IPS-15b (cell line): ENCODE results near the gene AUTS2.

ENCODE experiments used
- H3K27me3 ChIP-seq: one replicate; pipeline ENCODE4 v1.6.1; 2013; ENCODE audit warnings: low read length; ENCODE audit not compliant: control insufficient read depth, insufficient read depth
- H3K36me3 ChIP-seq: one replicate; pipeline ENCODE4 v1.6.1; 2013; ENCODE audit warnings: low read length; ENCODE audit not compliant: control insufficient read depth, insufficient read depth
- H3K4me1 ChIP-seq: one replicate; pipeline ENCODE4 v1.6.1; 2013; ENCODE audit warnings: mild to moderate bottlenecking, low read length; ENCODE audit not compliant: control insufficient read depth, insufficient read depth
- H3K4me3 ChIP-seq: one replicate; pipeline ENCODE4 v1.5.1; 2013; ENCODE audit warnings: low read depth, low read length
- H3K9ac ChIP-seq: one replicate; pipeline ENCODE4 v1.6.1; 2013; ENCODE audit warnings: low read depth, mild to moderate bottlenecking, low read length
- H3K9me3 ChIP-seq: one replicate; pipeline ENCODE4 v1.6.1; 2013; ENCODE audit warnings: mild to moderate bottlenecking, low read length; ENCODE audit not compliant: control insufficient read depth, insufficient read depth

The AUTS2 gene

GRCh38 chr7:70763961-70764691 is 1165.9 kb downstream of the AUTS2 start:
- peaks cover 28% of the 10 kb centered on the region for H3K36me3 ChIP-seq
- no peak overlapping the region for H3K9ac ChIP-seq
- peaks cover 6% of the 10 kb centered on the region for H3K4me1 ChIP-seq
- H3K9me3 ChIP-seq = no peaks in the 10 kb centered on the region
- no peaks in the 10 kb centered on the region for H3K27me3 ChIP-seq
- H3K4me3 ChIP-seq = no peak overlapping the region

DNA sequence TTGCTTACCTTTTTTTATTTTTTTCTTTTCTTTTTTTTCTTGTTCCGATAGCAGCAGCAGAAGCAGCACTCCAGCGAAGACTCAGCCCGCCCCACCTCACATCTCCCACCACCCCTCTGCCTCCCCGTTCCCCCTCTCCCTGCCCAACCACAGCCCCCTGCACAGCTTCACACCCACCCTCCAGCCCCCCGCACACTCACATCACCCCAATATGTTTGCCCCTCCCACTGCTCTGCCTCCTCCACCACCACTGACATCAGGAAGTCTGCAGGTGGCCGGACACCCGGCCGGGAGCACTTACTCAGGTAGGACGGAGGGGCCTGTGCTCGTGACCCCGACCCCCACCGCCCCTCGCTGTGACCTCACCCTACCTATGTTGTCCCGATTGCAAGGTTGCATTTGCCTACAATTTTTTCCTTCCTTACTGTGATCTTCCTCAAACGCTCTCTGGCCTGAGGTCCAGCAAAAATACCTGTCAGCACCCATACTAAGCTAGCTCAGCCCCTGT is 1166.5 kb downstream of the AUTS2 start:
- H3K9ac ChIP-seq = no peak overlapping the region
- H3K4me1 ChIP-seq = peaks cover 6% of the 10 kb centered on the region
- no peaks in the 10 kb centered on the region for H3K9me3 ChIP-seq
- H3K27me3 ChIP-seq = no peaks in the 10 kb centered on the region
- peaks cover 28% of the 10 kb centered on the region for H3K36me3 ChIP-seq
- H3K4me3 ChIP-seq = no peak overlapping the region

GRCh38 chr7:70765651-70766050 is 1167.4 kb downstream of the AUTS2 start:
- Histone ChIP-seq H3K9ac (no peak overlapping the region), H3K36me3 (peaks cover 28% of the 10 kb centered on the region), H3K27me3 (no peaks in the 10 kb centered on the region), H3K4me3 (no peak overlapping the region), H3K4me1 (peaks cover 3% of the 10 kb centered on the region), H3K9me3 (no peaks in the 10 kb centered on the region)

DNA sequence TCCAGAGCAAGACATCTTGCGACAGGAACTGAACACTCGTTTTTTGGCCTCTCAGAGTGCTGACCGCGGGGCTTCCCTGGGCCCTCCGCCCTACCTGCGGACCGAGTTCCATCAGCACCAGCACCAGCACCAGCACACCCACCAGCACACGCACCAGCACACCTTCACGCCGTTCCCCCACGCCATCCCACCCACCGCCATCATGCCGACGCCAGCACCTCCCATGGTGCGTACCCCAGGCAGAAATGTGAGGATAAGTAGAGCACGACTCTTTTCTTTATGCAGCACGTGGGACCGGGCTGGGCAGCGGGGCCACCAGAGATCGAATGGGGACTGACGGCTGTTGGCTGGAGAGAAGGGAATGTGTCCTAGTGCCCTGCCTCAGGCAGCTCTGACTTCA is 1167.8 kb downstream of the AUTS2 start:
- Histone ChIP-seq H3K27me3 (no peaks in the 10 kb centered on the region), H3K4me3 (no peak overlapping the region), H3K4me1 (peaks cover 3% of the 10 kb centered on the region), H3K9ac (no peak overlapping the region), H3K36me3 (peaks cover 28% of the 10 kb centered on the region), H3K9me3 (no peaks in the 10 kb centered on the region)

DNA sequence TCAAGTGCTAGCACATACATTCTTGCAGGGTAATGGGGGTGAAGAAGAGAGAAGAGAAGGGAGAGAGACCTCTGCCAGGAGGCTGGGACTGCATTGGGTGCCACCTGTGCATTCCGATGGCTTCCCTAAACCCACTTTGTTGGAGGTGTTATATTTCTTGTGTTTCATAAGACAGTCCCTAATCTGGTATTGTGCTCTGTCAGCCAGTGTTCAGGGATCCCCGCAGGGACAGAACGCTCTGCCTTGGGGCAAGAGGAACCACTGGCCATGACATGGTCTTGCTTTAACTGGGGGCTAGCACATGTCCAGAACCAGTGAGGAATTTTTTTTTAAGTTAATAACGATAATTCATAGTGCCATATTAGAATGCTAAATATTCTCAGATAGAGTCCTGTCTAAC is 1168.4 kb downstream of the AUTS2 start:
- H3K4me1 ChIP-seq = peaks cover 6% of the 10 kb centered on the region
- no peak overlapping the region for H3K4me3 ChIP-seq
- peaks cover 28% of the 10 kb centered on the region for H3K36me3 ChIP-seq
- H3K9ac ChIP-seq = no peak overlapping the region
- no peaks in the 10 kb centered on the region for H3K27me3 ChIP-seq
- no peaks in the 10 kb centered on the region for H3K9me3 ChIP-seq

DNA sequence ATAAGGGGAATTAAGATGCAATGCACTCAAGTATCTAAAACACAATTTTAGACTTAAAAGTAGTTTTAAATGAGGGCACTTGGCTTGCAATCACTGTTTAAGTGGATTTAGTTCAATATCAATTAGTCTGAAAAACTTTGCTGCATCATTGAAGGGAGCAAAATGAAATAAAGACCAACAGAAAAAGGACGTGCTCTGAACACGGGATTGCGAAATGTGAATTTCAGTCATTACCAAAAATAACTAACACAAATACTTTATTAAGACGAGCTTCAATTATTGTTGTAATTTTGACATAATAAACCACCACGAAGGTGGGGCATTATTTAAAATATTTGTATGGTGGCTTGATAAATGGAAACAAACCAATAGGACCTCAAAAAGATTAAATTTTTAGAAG is 1171.9 kb downstream of the AUTS2 start:
- no peaks in the 10 kb centered on the region for H3K27me3 ChIP-seq

DNA sequence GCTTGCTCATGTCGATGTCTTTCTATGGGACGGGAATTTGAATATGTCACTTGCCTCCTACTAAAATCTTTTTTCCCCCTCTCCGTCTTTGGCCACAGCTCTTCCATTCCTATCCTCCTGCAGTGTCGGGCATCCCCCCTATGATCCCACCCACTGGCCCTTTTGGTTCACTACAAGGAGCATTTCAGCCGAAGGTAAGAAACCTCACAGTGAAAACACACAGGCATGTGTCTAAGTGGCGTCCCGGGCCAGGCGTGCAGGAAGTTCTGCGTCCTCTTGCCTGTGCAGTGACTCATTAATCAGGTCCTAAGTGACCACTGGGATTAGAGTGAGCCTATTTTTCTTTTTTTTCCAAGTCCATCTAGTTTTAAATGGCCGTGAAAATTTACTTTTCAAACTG is 1173.2 kb downstream of the AUTS2 start:
- peaks cover 23% of the 10 kb centered on the region for H3K36me3 ChIP-seq
- peaks cover 14% of the 10 kb centered on the region for H3K4me1 ChIP-seq
- H3K4me3 ChIP-seq = no peak overlapping the region
- H3K9me3 ChIP-seq = no peaks in the 10 kb centered on the region
- no peak overlapping the region for H3K9ac ChIP-seq
- H3K27me3 ChIP-seq = no peaks in the 10 kb centered on the region

More for the DNA sequence above, 1171.9 kb downstream of the AUTS2 start:
- Histone ChIP-seq H3K36me3 (peaks cover 29% of the 10 kb centered on the region), H3K9ac (no peak overlapping the region), H3K4me3 (no peak overlapping the region), H3K4me1 (peaks cover 14% of the 10 kb centered on the region), H3K9me3 (no peaks in the 10 kb centered on the region)

- Histone ChIP-seq H3K27me3 (no peaks in the 10 kb centered on the region), H3K36me3 (peaks cover 34% of the 10 kb centered on the region), H3K9ac (no peak overlapping the region), H3K4me3 (no peak overlapping the region), H3K4me1 (peaks cover 12% of the 10 kb centered on the region), H3K9me3 (no peaks in the 10 kb centered on the region)
These were observed 1174.6 kb downstream of the AUTS2 start for GRCh38 chr7:70772891-70773290.

DNA sequence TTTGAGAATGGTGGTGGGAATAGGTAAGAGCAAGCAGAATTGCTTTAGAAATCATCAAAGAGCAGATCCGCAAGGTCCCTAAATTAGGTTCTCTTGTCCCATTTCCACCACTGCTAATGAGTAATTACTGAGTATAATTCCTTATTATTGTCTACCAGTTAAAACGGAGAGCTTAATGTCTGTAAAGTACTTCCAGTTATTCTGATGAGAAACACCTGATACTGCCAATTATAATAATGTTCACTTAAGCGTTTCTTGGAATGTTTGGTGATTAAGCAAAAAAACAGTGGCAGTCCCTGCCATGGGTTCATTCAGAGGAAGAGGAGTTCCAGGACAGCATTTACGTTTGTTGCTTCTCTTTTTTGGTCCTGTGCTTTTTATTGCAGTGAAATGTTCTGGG is 1175.1 kb downstream of the AUTS2 start:
- peaks cover 33% of the 10 kb centered on the region for H3K36me3 ChIP-seq
- no peak overlapping the region for H3K4me3 ChIP-seq
- peaks cover 11% of the 10 kb centered on the region for H3K4me1 ChIP-seq
- no peaks in the 10 kb centered on the region for H3K9me3 ChIP-seq
- no peak overlapping the region for H3K9ac ChIP-seq
- H3K27me3 ChIP-seq = no peaks in the 10 kb centered on the region

GRCh38 chr7:70774950-70775527 is 1176.8 kb downstream of the AUTS2 start:
- no peak overlapping the region for H3K9ac ChIP-seq
- peaks cover 11% of the 10 kb centered on the region for H3K4me1 ChIP-seq
- H3K27me3 ChIP-seq = no peaks in the 10 kb centered on the region
- peaks cover 44% of the 10 kb centered on the region for H3K36me3 ChIP-seq
- H3K4me3 ChIP-seq = no peak overlapping the region
- no peaks in the 10 kb centered on the region for H3K9me3 ChIP-seq

GRCh38 chr7:70775570-70776156 is 1177.4 kb downstream of the AUTS2 start:
- Histone ChIP-seq H3K27me3 (no peaks in the 10 kb centered on the region), H3K36me3 (peaks cover 50% of the 10 kb centered on the region), H3K9ac (no peak overlapping the region), H3K9me3 (no peaks in the 10 kb centered on the region), H3K4me3 (no peak overlapping the region), H3K4me1 (peaks cover 11% of the 10 kb centered on the region)

- peaks cover 8% of the 10 kb centered on the region for H3K4me1 ChIP-seq
- no peak overlapping the region for H3K9ac ChIP-seq
- H3K36me3 ChIP-seq = peaks cover 57% of the 10 kb centered on the region
- H3K27me3 ChIP-seq = no peaks in the 10 kb centered on the region
- no peaks in the 10 kb centered on the region for H3K9me3 ChIP-seq
- H3K4me3 ChIP-seq = no peak overlapping the region
These were observed 1178.4 kb downstream of the AUTS2 start for GRCh38 chr7:70776627-70777101.
